GM23338 (cell line): ENCODE data around the gene ARHGEF37. TPM values are rescaled to one million over a fixed set of nuclear protein-coding genes. Genes with fewer than 3 reads are reported as not detected.

ENCODE experiments used
- ATAC-seq: fragments of 200-7000 bp; cut with Tn5 transposase; 3 replicates; pipeline ENCODE4 v1.9.1; 2020
- DNase-seq: peaks from one replicate; pipeline ENCODE4 v3.0.0-alpha.2; 2015; ENCODE audit warnings: low spot score
- H2AFZ ChIP-seq: fragments of 200-600 bp; sonication (generic); 2 replicates; pipeline ENCODE4 v1.8.0; 2016; ENCODE audit warnings: antibody characterized with exemption, mild to moderate bottlenecking, moderate library complexity
- H3F3A ChIP-seq: fragments of 200-600 bp; sonication (generic); replicated peaks from 2 replicates; pipeline ENCODE4 v1.8.0; 2017; ENCODE audit warnings: antibody characterized with exemption, mixed run types, low read depth
- H3K27ac ChIP-seq: fragments of 200-600 bp; sonication (generic); 2 replicates; pipeline ENCODE4 v1.6.1; 2016; ENCODE audit warnings: low read depth
- H3K27me3 ChIP-seq: fragments of 200-600 bp; sonication (generic); 2 replicates; pipeline ENCODE4 v1.8.0; 2016; ENCODE audit warnings: mild to moderate bottlenecking, mixed run types, moderate library complexity; ENCODE audit not compliant: insufficient read depth
- H3K36me3 ChIP-seq: fragments of 200-600 bp; sonication (generic); 2 replicates; pipeline ENCODE4 v1.8.0; 2016; ENCODE audit warnings: mild to moderate bottlenecking; ENCODE audit not compliant: insufficient read depth
- H3K4me1 ChIP-seq: fragments of 200-600 bp; sonication (generic); 2 replicates; pipeline ENCODE4 v1.8.0; 2016; ENCODE audit warnings: mild to moderate bottlenecking, moderate library complexity; ENCODE audit not compliant: insufficient read depth
- H3K4me2 ChIP-seq: fragments of 200-600 bp; sonication (generic); 2 replicates; pipeline ENCODE4 v1.7.1; 2017; ENCODE audit warnings: mixed run types
- H3K4me3 ChIP-seq: fragments of 200-600 bp; sonication (generic); 2 replicates; pipeline ENCODE4 v1.6.1; 2016; ENCODE audit warnings: mixed run types
- H3K79me2 ChIP-seq: fragments of 200-600 bp; sonication (generic); replicated peaks from 2 replicates; pipeline ENCODE4 v1.8.0; 2017; ENCODE audit warnings: mild to moderate bottlenecking; ENCODE audit not compliant: insufficient read depth
- H3K9me2 ChIP-seq: fragments of 200-600 bp; sonication (generic); 2 replicates; pipeline ENCODE4 v1.8.0; 2017; ENCODE audit not compliant: insufficient read depth
- H4K20me1 ChIP-seq: fragments of 200-600 bp; sonication (generic); replicated peaks from 2 replicates; pipeline ENCODE4 v1.8.0; 2017; ENCODE audit warnings: mild to moderate bottlenecking; ENCODE audit not compliant: insufficient read depth
- H3K27ac Mint-ChIP-seq: 2 replicates; pipeline ENCODE4 v1.8.0; 2020; ENCODE audit warnings: inconsistent platforms, mild to moderate bottlenecking, moderate library complexity, mixed read lengths
- H3K27me3 Mint-ChIP-seq: 3 replicates; pipeline ENCODE4 v1.8.0; 2022; ENCODE audit warnings: low read depth, mild to moderate bottlenecking, moderate library complexity, mixed read lengths, inconsistent platforms; ENCODE audit not compliant: insufficient read depth, poor library complexity
- H3K36me3 Mint-ChIP-seq: 3 replicates; pipeline ENCODE4 v1.8.0; 2021; ENCODE audit warnings: low read depth, mild to moderate bottlenecking, inconsistent platforms, moderate library complexity, mixed read lengths
- H3K4me1 Mint-ChIP-seq: 3 replicates; pipeline ENCODE4 v1.8.0; 2020; ENCODE audit warnings: mild to moderate bottlenecking, inconsistent platforms, mixed read lengths
- H3K4me3 Mint-ChIP-seq: 3 replicates; pipeline ENCODE4 v1.8.0; 2021; ENCODE audit warnings: moderate library complexity, mild to moderate bottlenecking, inconsistent platforms, mixed read lengths
- H3K9me3 Mint-ChIP-seq: 3 replicates; pipeline ENCODE4 v1.8.0; 2020; ENCODE audit warnings: moderate library complexity, mild to moderate bottlenecking, inconsistent platforms, mixed read lengths
- CREB1 ChIP-seq: fragments of 250-450 bp; sonication (Bioruptor Pico); IDR thresholded peaks from 2 replicates; pipeline ENCODE4 v1.5.0; 2020; ENCODE audit warnings: low read depth, mild to moderate bottlenecking, moderate library complexity
- EZH2 ChIP-seq: fragments of 200-600 bp; sonication (generic); IDR thresholded peaks from one replicate; pipeline ENCODE4 v1.8.0; 2017; ENCODE audit warnings: antibody characterized with exemption, mild to moderate bottlenecking, low read depth; ENCODE audit not compliant: unreplicated experiment
- EZH2phosphoT487 ChIP-seq: fragments of 200-600 bp; sonication (generic); IDR thresholded peaks from one replicate; pipeline ENCODE4 v1.8.1; 2018; ENCODE audit warnings: antibody characterized with exemption; ENCODE audit not compliant: unreplicated experiment
- JUNB ChIP-seq: IDR thresholded peaks from one replicate; pipeline ENCODE4 v1.6.1; 2016; ENCODE audit warnings: antibody characterized with exemption; ENCODE audit not compliant: unreplicated experiment
- NANOG ChIP-seq: IDR thresholded peaks from 2 replicates; pipeline ENCODE4 v1.6.1; 2016; ENCODE audit warnings: antibody characterized with exemption, borderline replicate concordance
- STAT1 ChIP-seq: IDR thresholded peaks from one replicate; pipeline ENCODE4 v1.6.1; 2016; ENCODE audit warnings: antibody characterized with exemption; ENCODE audit not compliant: unreplicated experiment
- ZNF114 ChIP-seq: fragments of 250-450 bp; sonication (Bioruptor Pico); IDR thresholded peaks from 2 replicates; pipeline ENCODE4 v1.5.0; 2020; ENCODE audit warnings: mild to moderate bottlenecking, moderate library complexity
- ZNF331 ChIP-seq: fragments of 250-450 bp; sonication (Bioruptor Pico); IDR thresholded peaks from 2 replicates; pipeline ENCODE4 v1.5.0; 2020; ENCODE audit warnings: low read depth, mild to moderate bottlenecking, moderate library complexity
- ZNF462 ChIP-seq: fragments of 250-450 bp; sonication (Bioruptor Pico); IDR thresholded peaks from 2 replicates; pipeline ENCODE4 v1.5.0; 2020; ENCODE audit warnings: mild to moderate bottlenecking, moderate library complexity
- polyA plus RNA-seq: library from polyadenylated mRNA; unstranded; fragments of >200 nt; fragmentation: Nextera tagmentation; extraction: Ambion mirVana; gene quantifications from 2 replicates; pipeline ENCODE4 v1.2.1, GENCODE V29; 2016
- total RNA-seq: library from RNA; depleted of rRNA; stranded (reverse); fragments of >200 nt; shearing (Covaris generic); gene quantifications from 2 replicates; pipeline ENCODE4 v1.2.3, GENCODE V29; 2014
- TF ChIP-seq, protein P1 (sequence below), 2 experiments: fragments of 200-600 bp in 1 of 2; sonication (generic) in 1 of 2; conservative IDR thresholded peaks; 2 replicates each; pipeline versions ENCODE4 v1.5.1 to v1.6.1; 2016 to 2017; ENCODE audit warnings: antibody characterized with exemption in 2 of 2, low read depth in 2 of 2, mild to moderate bottlenecking in 2 of 2, moderate library complexity in 1 of 2
- TF ChIP-seq, protein P2 (sequence below): IDR thresholded peaks from one replicate; pipeline ENCODE4 v1.6.1; 2018; ENCODE audit warnings: antibody characterized with exemption; ENCODE audit not compliant: unreplicated experiment

Gene ARHGEF37
- total and polyA plus RNA-seq, 2 experiments from 2014 or later, result 0.14 to 0.79 TPM

DNA sequence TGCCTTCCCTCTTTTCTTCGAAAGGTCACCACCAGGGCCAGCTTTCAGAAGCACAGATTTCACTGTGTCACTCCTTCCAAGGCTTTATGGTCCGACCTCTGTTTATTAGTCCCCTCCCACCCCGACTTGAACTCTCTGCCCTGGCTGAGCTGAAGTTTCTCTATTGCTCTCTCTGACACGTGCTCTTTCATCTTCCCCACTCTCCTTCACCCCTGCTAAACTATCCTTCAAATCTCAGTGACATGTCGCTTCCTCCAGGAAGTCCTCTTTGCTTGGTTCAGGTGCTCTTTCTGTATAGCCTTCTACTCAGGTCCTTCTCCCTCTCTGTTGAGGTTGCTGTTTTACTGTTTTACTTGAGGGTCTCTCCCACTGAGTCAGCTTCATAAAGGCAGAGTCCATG, 64.4 kb downstream of the ARHGEF37 start:
- DNase-seq (no peak), ATAC-seq (no peak)
- H3K4me1 Mint-ChIP-seq, result peaks cover 4% of the 10 kb centered on the region; the same call in 2 of the 3 replicates
- peaks cover 4% of the 10 kb centered on the region for H3K27me3 Mint-ChIP-seq
- no peaks in the 10 kb centered on the region for H3K9me3 Mint-ChIP-seq
- Histone ChIP-seq H3K9me2 (no peaks in the 10 kb centered on the region), H3K79me2 (no peaks in the 10 kb centered on the region), H3K27ac (no peak overlapping the region), H3K36me3 (no peaks in the 10 kb centered on the region), H4K20me1 (no peaks in the 10 kb centered on the region), H3K4me2 (no peak overlapping the region), H3F3A (no peaks in the 10 kb centered on the region), H3K27me3 (no peaks in the 10 kb centered on the region), H3K4me1 (peaks cover 6% of the 10 kb centered on the region; the same call in 1 of the 2 replicates), H2AFZ (no peak overlapping the region), H3K4me3 (no peak overlapping the region)
- H3K36me3 Mint-ChIP-seq, result no peaks in the 10 kb centered on the region
- H3K27ac Mint-ChIP-seq, result no peak overlapping the region
- no peak overlapping the region for H3K4me3 Mint-ChIP-seq
- TF ChIP-seq, protein P1, sequence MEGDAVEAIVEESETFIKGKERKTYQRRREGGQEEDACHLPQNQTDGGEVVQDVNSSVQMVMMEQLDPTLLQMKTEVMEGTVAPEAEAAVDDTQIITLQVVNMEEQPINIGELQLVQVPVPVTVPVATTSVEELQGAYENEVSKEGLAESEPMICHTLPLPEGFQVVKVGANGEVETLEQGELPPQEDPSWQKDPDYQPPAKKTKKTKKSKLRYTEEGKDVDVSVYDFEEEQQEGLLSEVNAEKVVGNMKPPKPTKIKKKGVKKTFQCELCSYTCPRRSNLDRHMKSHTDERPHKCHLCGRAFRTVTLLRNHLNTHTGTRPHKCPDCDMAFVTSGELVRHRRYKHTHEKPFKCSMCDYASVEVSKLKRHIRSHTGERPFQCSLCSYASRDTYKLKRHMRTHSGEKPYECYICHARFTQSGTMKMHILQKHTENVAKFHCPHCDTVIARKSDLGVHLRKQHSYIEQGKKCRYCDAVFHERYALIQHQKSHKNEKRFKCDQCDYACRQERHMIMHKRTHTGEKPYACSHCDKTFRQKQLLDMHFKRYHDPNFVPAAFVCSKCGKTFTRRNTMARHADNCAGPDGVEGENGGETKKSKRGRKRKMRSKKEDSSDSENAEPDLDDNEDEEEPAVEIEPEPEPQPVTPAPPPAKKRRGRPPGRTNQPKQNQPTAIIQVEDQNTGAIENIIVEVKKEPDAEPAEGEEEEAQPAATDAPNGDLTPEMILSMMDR (conservative IDR thresholded peaks at IDR 0.05; ENCODE audit: low read depth in 2 of 2), result no peak
- TF ChIP-seq CREB1 (no peak), EZH2 (no peak), ZNF114 (CRISPR knock-in tag) (no peak), ZNF462 (no peak), ZNF331 (CRISPR knock-in tag) (no peak), EZH2phosphoT487 (no peak), STAT1 (no peak), NANOG (no peak), JUNB (no peak)
- TF ChIP-seq, protein P2, sequence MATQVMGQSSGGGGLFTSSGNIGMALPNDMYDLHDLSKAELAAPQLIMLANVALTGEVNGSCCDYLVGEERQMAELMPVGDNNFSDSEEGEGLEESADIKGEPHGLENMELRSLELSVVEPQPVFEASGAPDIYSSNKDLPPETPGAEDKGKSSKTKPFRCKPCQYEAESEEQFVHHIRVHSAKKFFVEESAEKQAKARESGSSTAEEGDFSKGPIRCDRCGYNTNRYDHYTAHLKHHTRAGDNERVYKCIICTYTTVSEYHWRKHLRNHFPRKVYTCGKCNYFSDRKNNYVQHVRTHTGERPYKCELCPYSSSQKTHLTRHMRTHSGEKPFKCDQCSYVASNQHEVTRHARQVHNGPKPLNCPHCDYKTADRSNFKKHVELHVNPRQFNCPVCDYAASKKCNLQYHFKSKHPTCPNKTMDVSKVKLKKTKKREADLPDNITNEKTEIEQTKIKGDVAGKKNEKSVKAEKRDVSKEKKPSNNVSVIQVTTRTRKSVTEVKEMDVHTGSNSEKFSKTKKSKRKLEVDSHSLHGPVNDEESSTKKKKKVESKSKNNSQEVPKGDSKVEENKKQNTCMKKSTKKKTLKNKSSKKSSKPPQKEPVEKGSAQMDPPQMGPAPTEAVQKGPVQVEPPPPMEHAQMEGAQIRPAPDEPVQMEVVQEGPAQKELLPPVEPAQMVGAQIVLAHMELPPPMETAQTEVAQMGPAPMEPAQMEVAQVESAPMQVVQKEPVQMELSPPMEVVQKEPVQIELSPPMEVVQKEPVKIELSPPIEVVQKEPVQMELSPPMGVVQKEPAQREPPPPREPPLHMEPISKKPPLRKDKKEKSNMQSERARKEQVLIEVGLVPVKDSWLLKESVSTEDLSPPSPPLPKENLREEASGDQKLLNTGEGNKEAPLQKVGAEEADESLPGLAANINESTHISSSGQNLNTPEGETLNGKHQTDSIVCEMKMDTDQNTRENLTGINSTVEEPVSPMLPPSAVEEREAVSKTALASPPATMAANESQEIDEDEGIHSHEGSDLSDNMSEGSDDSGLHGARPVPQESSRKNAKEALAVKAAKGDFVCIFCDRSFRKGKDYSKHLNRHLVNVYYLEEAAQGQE, result no peak
